Measurements from ENCODE around the gene NXT1.

Gene NXT1

DNA sequence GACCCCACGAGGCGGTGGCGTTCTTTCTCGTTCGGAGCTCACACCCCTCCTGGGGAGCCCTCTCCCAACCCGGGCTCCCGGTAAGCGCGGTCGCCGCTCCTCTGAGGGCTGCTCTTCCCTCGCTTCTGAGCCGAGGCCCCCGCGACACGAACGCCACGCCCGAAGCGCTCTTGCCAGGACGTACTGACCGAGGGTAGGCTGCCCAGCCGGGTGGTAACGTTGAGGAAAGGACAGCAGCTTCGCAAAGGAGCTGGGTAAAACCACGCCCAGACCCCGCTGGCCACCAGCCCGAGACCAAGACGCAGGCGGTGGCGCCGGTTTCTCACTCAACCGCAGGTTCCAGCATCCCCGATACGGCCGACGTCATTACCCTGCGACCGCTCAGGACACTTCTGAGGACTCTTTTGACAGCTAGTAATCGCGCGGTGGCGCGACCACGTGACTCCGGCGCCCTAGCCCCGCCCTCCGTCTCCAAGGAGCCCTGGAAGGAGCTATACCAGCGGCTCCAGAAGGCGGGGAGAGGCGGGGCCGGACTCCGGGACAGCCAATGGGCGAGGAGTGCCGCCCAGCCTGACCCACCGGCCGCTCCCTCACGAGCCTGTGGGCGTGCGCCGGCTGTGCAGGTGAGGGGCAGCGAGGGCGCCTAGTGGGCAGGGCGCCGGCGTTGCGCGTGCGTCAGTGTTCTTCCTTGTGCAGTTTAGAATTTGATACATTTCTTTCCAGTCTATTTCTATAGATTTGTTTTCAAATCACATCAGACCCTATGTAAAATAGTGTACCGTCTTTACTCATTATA, 7.4 kb downstream of the NXT1 start:
- H4K8ac ChIP-seq (ENCODE audit: low read depth, low read length): no peak overlapping the region

DNA sequence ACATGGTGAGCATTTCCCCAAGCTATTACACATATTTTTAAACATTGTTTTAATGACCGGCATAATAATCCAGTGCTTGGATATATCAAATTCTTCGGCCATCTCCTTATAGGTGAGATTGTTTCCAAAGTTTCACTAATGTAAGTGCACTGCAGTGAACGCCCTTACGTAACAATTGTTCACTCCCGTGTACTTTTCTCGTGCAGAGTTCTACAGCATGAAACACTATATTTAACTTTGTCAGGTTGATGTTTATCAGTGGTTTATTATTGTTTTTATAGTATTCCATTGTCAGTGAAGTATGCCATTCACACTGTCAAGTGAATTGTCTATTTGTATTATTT, 7.9 kb downstream of the NXT1 start:
- Histone ChIP-seq H3K9ac (ENCODE audit: low read length) (peak overlapping the region; percentile 36), H3K18ac (ENCODE audit: low read length) (no peak overlapping the region), H4K5ac (ENCODE audit: low read length) (no peak overlapping the region), H3K4ac (ENCODE audit: low read depth, low read length) (no peak overlapping the region), H3K27ac (ENCODE audit: low read depth, low read length) (no peak overlapping the region), H3K79me2 (ENCODE audit: control insufficient read depth, insufficient read depth, low read length) (peaks cover 14% of the 10 kb centered on the region), H2AK5ac (ENCODE audit: low read length) (no peak overlapping the region), H2BK120ac (ENCODE audit: low read depth, low read length) (no peak overlapping the region), H2BK15ac (replicated peaks; ENCODE audit: low read depth) (no peak overlapping the region), H3K36me3 (ENCODE audit: control insufficient read depth, insufficient read depth, low read length) (no peaks in the 10 kb centered on the region), H3K23ac (ENCODE audit: low read length) (no peak overlapping the region), H4K8ac (ENCODE audit: low read depth, low read length) (no peak overlapping the region), H3K56ac (ENCODE audit: low read length) (peak overlapping the region; percentile 37), H3K4me1 (ENCODE audit: control insufficient read depth, low read depth, low read length) (peaks cover 9% of the 10 kb centered on the region), H3K4me2 (ENCODE audit: low read length) (peak overlapping the region; percentile 8), H3K4me3 (ENCODE audit: low read length) (no peak overlapping the region), H3K27me3 (ENCODE audit: insufficient read depth, low read length, poor library complexity) (no peaks in the 10 kb centered on the region), H2BK5ac (ENCODE audit: low read length) (no peak overlapping the region), H3K79me1 (ENCODE audit: low read length) (peaks cover 16% of the 10 kb centered on the region)
- no CpG with 5 or more reads among the region's 6 CpGs for WGBS (ENCODE audit: extremely low coverage, insufficient coverage, low lambda C conversion rate)
- DNase-seq: no peak

More for the DNA sequence above, 7.4 kb downstream of the NXT1 start:
- peaks cover 3% of the 10 kb centered on the region for H3K4me1 ChIP-seq (ENCODE audit: control insufficient read depth, low read depth, low read length)
- H3K36me3 ChIP-seq (ENCODE audit: control insufficient read depth, insufficient read depth, low read length): no peaks in the 10 kb centered on the region
- H3K56ac ChIP-seq (ENCODE audit: low read length): peak overlapping the region; percentile 86
- H2BK5ac ChIP-seq (ENCODE audit: low read length): peak overlapping the region; percentile 5
- peak overlapping the region; percentile 76 for H3K4me2 ChIP-seq (ENCODE audit: low read length)
- H3K23ac ChIP-seq (ENCODE audit: low read length): no peak overlapping the region
- H3K27me3 ChIP-seq (ENCODE audit: insufficient read depth, low read length, poor library complexity): no peaks in the 10 kb centered on the region
- no peak overlapping the region for H4K5ac ChIP-seq (ENCODE audit: low read length)
- no peak overlapping the region for H2BK120ac ChIP-seq (ENCODE audit: low read depth, low read length)
- peak; percentile 100 for DNase-seq
- no CpG with 5 or more reads among the region's 71 CpGs for WGBS (ENCODE audit: extremely low coverage, insufficient coverage, low lambda C conversion rate)
- no peak overlapping the region for H2BK15ac ChIP-seq (replicated peaks; ENCODE audit: low read depth)
- H3K27ac ChIP-seq (ENCODE audit: low read depth, low read length): peak overlapping the region; percentile 28
- H2AK5ac ChIP-seq (ENCODE audit: low read length): no peak overlapping the region
- no peak overlapping the region for H3K4ac ChIP-seq (ENCODE audit: low read depth, low read length)
- peaks cover 10% of the 10 kb centered on the region for H3K79me2 ChIP-seq (ENCODE audit: control insufficient read depth, insufficient read depth, low read length)
- H3K4me3 ChIP-seq (ENCODE audit: low read length): peak overlapping the region; percentile 81
- H3K18ac ChIP-seq (ENCODE audit: low read length): no peak overlapping the region
- H3K79me1 ChIP-seq (ENCODE audit: low read length): peaks cover 10% of the 10 kb centered on the region
- peak overlapping the region; percentile 81 for H3K9ac ChIP-seq (ENCODE audit: low read length)

DNA sequence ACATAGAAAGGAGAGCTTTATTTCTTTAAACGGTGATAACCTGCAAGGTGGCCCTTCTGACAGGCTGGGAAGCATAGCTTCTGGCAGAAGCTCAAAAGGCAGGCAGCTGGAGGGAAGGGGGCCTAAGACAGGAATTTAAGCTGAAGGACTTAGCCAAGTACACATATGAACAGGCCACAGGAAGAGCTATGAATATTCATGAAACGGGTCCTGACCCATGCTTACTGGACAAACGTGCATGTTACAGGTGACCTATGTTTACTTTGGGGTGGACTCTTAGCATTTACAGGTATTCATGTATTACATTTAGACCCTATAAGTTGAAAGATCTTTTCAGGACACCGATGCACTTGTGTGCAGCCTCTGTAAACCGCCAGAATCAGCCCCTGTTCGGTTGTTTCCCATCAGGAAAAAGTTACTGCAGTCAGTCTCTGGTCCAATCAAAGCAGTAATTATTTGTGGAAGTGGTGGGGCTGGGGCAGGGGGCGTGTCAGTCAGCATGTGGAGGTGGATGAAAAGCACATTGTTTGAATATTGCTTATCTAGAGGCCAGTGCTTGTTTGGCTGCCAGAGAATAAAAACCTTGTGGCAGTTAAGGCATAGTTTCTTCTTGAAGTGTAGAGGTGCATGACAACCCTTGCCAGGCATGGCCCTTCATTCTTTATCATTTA, 8.5 kb downstream of the NXT1 start:
- Histone ChIP-seq H2BK5ac (ENCODE audit: low read length) (no peak overlapping the region), H3K36me3 (ENCODE audit: control insufficient read depth, insufficient read depth, low read length) (no peaks in the 10 kb centered on the region), H3K23ac (ENCODE audit: low read length) (no peak overlapping the region), H3K79me2 (ENCODE audit: control insufficient read depth, insufficient read depth, low read length) (peaks cover 12% of the 10 kb centered on the region), H3K4me2 (ENCODE audit: low read length) (no peak overlapping the region), H4K5ac (ENCODE audit: low read length) (no peak overlapping the region), H2BK15ac (replicated peaks; ENCODE audit: low read depth) (no peak overlapping the region), H3K79me1 (ENCODE audit: low read length) (peaks cover 12% of the 10 kb centered on the region), H3K9ac (ENCODE audit: low read length) (no peak overlapping the region), H3K4me1 (ENCODE audit: control insufficient read depth, low read depth, low read length) (peaks cover 9% of the 10 kb centered on the region), H3K27ac (ENCODE audit: low read depth, low read length) (no peak overlapping the region), H3K4me3 (ENCODE audit: low read length) (no peak overlapping the region), H3K18ac (ENCODE audit: low read length) (no peak overlapping the region), H2AK5ac (ENCODE audit: low read length) (no peak overlapping the region), H3K56ac (ENCODE audit: low read length) (no peak overlapping the region), H2BK120ac (ENCODE audit: low read depth, low read length) (no peak overlapping the region), H4K8ac (ENCODE audit: low read depth, low read length) (no peak overlapping the region), H3K4ac (ENCODE audit: low read depth, low read length) (no peak overlapping the region), H3K27me3 (ENCODE audit: insufficient read depth, low read length, poor library complexity) (no peaks in the 10 kb centered on the region)
- no peak for DNase-seq
- no CpG with 5 or more reads among the region's 7 CpGs for WGBS (ENCODE audit: extremely low coverage, insufficient coverage, low lambda C conversion rate)

DNA sequence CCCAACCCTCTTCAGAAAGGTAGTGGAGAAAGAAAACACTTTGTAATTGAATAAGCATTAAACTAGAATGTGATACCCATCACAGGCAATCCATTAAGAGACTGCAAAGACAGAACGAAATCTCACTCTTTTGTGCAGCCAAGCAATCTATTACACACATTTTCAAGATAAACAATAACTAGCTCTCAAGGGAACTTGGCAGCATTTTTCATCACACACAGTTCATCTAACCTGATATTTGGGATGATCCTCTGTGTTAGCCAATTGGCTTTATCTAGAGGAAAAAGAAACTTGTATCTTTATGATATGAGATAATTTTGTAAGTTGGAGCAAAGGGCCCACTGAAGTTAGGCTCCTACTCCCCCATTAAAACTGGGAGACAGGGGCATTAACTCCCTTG, 9.9 kb downstream of the NXT1 start:
- Histone ChIP-seq H3K18ac (ENCODE audit: low read length) (no peak overlapping the region), H3K4me1 (ENCODE audit: control insufficient read depth, low read depth, low read length) (peaks cover 9% of the 10 kb centered on the region), H2AK5ac (ENCODE audit: low read length) (no peak overlapping the region), H3K23ac (ENCODE audit: low read length) (no peak overlapping the region), H3K56ac (ENCODE audit: low read length) (no peak overlapping the region), H3K9ac (ENCODE audit: low read length) (no peak overlapping the region), H4K5ac (ENCODE audit: low read length) (no peak overlapping the region), H3K4me3 (ENCODE audit: low read length) (no peak overlapping the region), H2BK120ac (ENCODE audit: low read depth, low read length) (no peak overlapping the region), H4K8ac (ENCODE audit: low read depth, low read length) (no peak overlapping the region), H3K79me1 (ENCODE audit: low read length) (peaks cover 19% of the 10 kb centered on the region), H3K27ac (ENCODE audit: low read depth, low read length) (no peak overlapping the region), H3K27me3 (ENCODE audit: insufficient read depth, low read length, poor library complexity) (no peaks in the 10 kb centered on the region), H3K4me2 (ENCODE audit: low read length) (no peak overlapping the region), H2BK15ac (replicated peaks; ENCODE audit: low read depth) (no peak overlapping the region), H2BK5ac (ENCODE audit: low read length) (no peak overlapping the region), H3K36me3 (ENCODE audit: control insufficient read depth, insufficient read depth, low read length) (peaks cover 2% of the 10 kb centered on the region), H3K4ac (ENCODE audit: low read depth, low read length) (no peak overlapping the region), H3K79me2 (ENCODE audit: control insufficient read depth, insufficient read depth, low read length) (peaks cover 24% of the 10 kb centered on the region)
- DNase-seq: no peak
- no CpG with 5 or more reads among the region's 1 CpG for WGBS (ENCODE audit: extremely low coverage, insufficient coverage, low lambda C conversion rate)

DNA sequence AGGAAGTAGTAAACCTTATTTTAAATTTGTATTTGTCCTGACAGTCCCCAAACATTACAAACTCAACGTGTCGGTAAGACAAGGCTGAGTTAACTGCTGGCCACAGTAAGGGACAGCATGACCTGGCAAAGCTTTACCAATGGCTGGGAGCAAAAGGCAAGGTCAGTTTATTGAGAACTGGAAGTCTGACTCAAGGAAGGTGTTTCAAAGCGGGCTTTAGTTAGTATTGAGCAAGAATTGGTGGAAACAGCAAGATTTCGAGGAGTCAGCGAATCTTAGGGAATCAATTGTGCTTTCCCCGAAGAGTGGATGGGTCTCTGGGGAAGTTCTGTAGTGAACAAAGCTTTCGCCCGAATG, 10.5 kb downstream of the NXT1 start:
- H2BK5ac ChIP-seq (ENCODE audit: low read length): no peak overlapping the region
- no peak overlapping the region for H2AK5ac ChIP-seq (ENCODE audit: low read length)
- H3K36me3 ChIP-seq (ENCODE audit: control insufficient read depth, insufficient read depth, low read length): peaks cover 2% of the 10 kb centered on the region
- H3K4me3 ChIP-seq (ENCODE audit: low read length): peak overlapping the region; percentile 42
- H3K56ac ChIP-seq (ENCODE audit: low read length): peak overlapping the region; percentile 96
- peaks cover 29% of the 10 kb centered on the region for H3K79me2 ChIP-seq (ENCODE audit: control insufficient read depth, insufficient read depth, low read length)
- peak overlapping the region; percentile 45 for H3K4me2 ChIP-seq (ENCODE audit: low read length)
- no peak overlapping the region for H4K5ac ChIP-seq (ENCODE audit: low read length)
- H3K27ac ChIP-seq (ENCODE audit: low read depth, low read length): peak overlapping the region; percentile 78
- H3K4ac ChIP-seq (ENCODE audit: low read depth, low read length): peak overlapping the region; percentile 89
- H3K23ac ChIP-seq (ENCODE audit: low read length): no peak overlapping the region
- WGBS (ENCODE audit: extremely low coverage, insufficient coverage, low lambda C conversion rate): no CpG with 5 or more reads among the region's 8 CpGs
- H2BK15ac ChIP-seq (replicated peaks; ENCODE audit: low read depth): no peak overlapping the region
- H3K18ac ChIP-seq (ENCODE audit: low read length): peak overlapping the region; percentile 44
- H2BK120ac ChIP-seq (ENCODE audit: low read depth, low read length): no peak overlapping the region
- H3K79me1 ChIP-seq (ENCODE audit: low read length): peaks cover 23% of the 10 kb centered on the region
- H4K8ac ChIP-seq (ENCODE audit: low read depth, low read length): peak overlapping the region; percentile 97
- H3K27me3 ChIP-seq (ENCODE audit: insufficient read depth, low read length, poor library complexity): no peaks in the 10 kb centered on the region
- peaks cover 7% of the 10 kb centered on the region for H3K4me1 ChIP-seq (ENCODE audit: control insufficient read depth, low read depth, low read length)
- H3K9ac ChIP-seq (ENCODE audit: low read length): peak overlapping the region; percentile 80
- peak; percentile 56 for DNase-seq

Measured in mesendoderm (in vitro differentiated cells).